DMS153 treated with DMSO at 0.1 percent for 48 hours (cell line): Measurements from ENCODE around the gene PHLDA1.

ENCODE experiments used
- DNase-seq: peaks from one replicate; lab custom pipeline; 2025; ENCODE audit not compliant: unreplicated experiment; lab: John Stamatoyannopoulos, UW

PHLDA1 gene

DNA sequence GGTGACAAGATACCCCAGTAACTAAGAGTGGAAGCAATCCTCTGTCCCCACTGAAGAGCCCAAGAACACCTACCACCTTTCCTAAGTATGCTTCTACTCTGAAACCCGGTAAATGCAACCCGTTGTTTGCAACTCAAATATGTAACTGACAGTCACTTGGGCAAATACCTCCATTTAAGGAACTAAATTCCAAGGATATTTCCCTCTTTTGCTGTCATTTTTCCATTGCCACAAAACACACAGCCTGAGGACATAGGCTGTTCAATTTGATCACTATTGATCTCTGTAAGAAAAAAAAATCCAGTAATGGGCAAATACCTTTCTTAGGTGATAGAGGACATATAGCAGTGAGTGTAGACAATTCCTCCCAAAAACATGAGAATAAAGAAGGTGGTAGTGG, 6.6 kb upstream of the PHLDA1 start:
- DNase-seq, result no peak

GRCh38 chr12:76037130-76038103, 5.8 kb upstream of the PHLDA1 start:
- DNase-seq, result peak; percentile 76

GRCh38 chr12:76035045-76035444, 3.5 kb upstream of the PHLDA1 start:
- DNase-seq, result no peak

GRCh38 chr12:76033081-76034011, 1.8 kb upstream of the PHLDA1 start:
- DNase-seq, result no peak

- DNase-seq, result peak; percentile 19
Observed at GRCh38 chr12:76032043-76032981, 736 bp upstream of the PHLDA1 start.

DNA sequence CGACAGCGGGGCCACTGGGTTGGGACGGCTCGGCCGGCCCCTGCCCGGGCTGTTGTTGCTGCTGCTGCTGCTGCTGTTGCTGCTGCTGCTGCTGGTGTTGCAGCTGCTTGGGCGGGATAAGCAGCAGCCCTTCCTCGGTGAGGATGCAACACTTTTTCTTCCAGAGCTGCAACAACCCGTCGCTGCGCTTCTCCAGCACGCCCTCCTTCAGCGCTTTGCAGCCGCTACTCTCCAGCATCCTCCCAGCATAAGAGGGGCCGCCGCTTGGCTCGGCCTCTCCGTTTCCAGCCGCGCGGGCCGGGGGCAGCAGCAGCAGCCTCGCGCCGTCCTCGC, 529 bp downstream of the PHLDA1 start:
- DNase-seq, result no peak

DNA sequence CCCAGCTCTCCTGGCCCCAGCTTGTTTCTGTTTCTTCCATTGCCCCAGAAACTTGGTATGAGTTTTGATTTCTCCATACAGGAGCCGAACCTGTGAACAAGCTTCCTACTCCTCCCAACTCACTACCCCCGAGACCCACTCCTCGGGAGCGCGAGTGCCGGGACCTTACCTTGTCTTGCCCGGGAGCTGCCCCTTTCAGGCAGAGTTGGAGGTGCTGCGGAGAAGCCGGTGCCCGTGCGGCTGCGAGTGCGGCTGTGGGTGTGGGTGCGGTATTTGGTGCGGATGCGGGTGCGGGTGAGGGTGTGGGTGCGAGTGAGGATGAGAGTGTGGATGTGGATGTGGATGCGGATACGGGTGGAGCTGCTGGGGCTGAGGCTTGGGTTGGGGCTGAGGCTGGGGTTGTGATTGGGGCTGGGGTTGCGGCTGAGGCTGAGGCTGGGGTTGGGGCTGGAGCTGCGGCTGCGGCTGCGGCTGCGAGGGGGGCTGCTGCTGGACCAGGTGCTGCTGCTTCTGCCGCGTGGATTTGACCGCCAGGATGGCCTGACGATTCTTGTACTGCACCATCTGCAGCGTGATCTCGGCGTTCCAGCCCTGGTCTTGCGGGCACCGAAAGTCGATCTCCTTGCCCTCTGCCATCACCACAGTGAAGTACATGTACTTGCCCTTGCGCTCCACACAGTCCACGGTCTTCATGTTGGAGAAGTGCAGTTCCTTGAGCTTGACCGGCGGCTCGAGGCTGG, 1.1 kb downstream of the PHLDA1 start:
- no peak for DNase-seq

DNA sequence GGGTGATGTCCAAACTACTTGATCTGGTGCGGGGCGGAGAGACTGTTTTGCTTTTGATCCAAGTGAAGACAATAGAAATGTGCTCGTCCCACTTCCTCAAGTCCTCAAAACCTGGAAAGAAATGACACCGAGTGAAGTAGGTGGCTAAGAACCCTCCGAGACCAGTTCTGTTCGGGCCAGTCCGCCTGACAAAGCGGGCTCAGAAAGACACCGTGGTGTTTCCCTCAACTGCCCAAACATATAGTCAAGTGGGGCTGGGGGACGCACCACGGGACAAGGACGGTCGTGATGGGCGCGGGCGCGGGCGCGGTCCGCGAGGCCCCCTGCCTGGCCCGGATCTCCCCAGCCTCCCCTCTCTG, 1.6 kb downstream of the PHLDA1 start:
- no peak for DNase-seq

DNA sequence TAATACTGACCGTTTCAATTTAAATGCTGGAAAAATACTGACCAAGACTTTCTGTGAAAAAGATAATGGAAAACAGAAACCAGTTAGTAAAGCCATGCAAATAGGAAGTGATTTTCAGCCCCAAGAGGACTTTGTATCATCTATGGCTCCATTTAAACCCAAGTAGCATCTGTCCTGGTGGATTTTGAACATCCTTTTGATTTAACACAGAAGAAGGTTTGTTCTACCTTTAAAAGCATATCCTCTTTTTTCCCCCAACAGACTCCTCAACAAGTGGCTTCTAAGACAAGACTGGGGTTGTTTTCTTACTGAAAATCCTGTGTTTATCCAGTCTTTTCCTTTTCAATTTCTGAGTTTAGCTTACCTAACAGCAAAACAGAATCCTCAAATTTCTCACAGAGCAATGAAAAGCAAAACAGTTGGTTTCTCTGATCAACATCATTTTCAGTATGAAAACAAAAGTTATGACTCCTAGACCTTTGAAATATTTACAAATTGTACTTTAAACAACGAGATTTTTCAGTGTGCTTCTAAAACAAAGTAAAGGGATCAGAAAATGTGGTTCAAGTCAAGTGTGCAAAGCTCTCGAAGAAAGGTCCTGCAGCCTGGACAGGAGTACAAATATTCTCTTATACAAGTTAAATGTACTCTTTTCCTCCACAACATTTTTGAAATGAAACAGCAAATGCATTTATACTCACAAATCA, 2.9 kb downstream of the PHLDA1 start:
- no peak for DNase-seq

- no peak for DNase-seq
Observed at GRCh38 chr12:76026643-76027063, 4.9 kb downstream of the PHLDA1 start.

DNA sequence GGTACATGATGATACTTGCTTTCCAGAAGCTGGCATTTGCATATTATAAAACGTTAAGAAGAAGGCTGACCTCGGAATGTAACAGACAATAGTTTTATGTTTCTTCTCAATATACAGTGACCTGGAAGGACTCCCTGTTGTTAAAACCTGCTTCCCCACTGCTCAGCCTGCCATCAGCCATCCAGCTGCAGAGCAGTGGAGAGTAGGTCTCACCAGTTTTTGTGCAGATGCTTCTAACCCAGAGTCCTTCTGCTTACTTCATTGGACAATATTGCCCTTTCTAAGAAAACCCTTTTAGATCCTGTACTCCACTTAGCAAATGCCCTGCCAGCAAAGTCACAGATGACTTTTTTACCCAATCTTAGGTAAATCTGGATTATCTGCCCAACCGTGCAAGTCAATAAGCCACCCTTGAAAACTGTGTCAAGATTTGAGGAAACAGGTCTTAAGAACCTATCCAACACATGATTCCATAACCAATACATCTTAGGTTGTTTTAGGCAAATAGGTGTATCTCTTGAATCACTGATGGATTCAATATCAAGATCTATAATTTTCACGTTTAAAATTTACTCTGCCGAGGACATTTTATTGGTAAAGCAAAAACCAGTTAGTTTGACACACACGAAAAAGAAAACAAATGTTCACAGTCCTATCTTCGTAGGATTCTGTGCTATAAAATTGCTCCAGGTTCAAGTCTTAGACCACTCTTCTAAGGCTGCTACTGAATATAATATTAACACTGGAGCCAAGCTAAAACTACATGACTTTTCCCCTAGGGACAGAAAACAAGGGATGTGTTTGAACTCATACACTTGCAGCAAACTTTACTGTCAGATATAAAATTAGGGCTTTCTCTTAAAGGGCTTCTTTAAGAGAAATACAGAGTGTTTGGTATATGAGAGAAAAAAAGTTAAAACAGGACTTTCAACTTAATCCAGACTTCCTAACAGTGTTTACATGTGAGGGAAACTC, 5.7 kb downstream of the PHLDA1 start:
- no peak for DNase-seq

DNA sequence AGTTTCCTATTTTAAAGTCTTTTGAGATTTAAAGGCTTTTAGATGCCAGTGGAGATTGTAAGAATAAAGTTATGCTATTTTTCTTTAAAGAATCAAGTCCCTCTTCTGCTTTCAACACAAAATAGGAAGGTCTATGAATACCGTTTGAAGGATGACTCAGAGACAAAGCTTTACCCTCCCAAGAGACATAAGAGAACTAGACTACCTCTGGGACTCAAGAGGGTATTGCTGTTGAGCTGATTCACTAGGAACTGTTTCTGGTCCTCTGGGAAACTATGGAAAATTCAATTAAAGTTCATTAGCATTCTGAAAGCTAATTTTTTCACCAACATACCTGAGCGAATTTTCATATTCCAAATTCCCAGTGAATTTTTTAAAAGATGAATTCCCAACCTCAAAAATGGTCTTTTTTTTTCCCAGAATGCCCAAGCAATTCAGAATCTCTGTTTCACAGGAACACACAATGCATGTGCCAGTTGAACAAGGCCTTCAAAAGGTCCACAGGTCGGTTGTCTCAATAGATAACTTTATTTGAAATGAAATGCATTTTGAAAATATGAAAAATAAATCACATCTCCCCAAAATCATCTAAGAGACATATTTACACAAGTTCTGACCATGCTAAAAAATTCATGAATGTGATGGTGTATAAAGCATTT, 6.5 kb downstream of the PHLDA1 start:
- DNase-seq, result no peak

DNA sequence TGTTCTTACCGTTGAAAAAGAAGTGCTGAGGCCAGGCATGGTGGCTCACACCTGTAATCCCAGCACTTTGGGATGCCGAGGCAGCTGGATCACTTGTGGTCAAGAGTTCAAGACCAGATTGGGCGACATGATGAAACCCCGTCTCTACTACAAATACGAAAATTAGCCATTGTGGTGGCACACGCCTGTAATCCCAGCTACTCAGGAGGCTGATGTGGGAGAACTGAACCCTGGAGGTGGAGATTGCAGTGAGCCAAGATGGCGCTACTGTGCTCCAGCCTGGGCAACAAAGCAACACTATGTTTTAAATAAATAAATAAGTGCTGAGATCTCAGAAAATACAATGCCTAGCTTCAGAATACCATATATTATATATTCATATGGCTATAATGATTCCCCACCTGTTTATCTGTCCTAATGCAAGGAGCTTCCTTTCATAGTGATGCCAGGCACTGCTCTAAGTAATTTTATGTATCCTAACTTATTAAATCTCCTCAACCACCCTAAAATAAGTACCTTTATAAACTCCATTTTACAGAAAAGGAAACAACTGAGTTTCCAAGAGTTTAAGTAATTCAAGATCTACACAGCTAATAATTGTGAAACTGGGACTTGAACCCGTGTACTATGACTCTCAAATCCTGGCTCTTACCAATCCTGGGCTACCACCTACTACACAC, 7.3 kb downstream of the PHLDA1 start:
- DNase-seq, result no peak

GRCh38 chr12:76023069-76023690, 8.4 kb downstream of the PHLDA1 start:
- no peak for DNase-seq

DNA sequence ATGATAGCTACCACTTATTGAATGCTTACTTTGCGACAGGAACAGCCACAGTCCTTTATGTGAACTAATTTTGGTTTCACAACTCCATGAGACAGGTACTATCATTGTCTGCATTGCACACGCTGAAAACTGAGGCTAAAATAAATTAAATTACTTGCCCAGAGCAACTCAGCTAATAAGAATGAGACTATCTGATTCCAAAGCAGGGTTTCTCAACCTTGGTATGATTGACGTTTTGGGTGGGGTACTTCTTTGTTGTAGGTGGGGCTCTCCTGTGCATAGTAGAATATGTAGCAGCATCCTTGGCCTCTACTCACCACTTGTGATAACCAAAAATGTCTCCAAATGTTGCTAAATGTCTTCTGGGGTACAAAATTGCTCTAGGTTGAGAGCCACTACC, 9.1 kb downstream of the PHLDA1 start:
- DNase-seq, result no peak

DNA sequence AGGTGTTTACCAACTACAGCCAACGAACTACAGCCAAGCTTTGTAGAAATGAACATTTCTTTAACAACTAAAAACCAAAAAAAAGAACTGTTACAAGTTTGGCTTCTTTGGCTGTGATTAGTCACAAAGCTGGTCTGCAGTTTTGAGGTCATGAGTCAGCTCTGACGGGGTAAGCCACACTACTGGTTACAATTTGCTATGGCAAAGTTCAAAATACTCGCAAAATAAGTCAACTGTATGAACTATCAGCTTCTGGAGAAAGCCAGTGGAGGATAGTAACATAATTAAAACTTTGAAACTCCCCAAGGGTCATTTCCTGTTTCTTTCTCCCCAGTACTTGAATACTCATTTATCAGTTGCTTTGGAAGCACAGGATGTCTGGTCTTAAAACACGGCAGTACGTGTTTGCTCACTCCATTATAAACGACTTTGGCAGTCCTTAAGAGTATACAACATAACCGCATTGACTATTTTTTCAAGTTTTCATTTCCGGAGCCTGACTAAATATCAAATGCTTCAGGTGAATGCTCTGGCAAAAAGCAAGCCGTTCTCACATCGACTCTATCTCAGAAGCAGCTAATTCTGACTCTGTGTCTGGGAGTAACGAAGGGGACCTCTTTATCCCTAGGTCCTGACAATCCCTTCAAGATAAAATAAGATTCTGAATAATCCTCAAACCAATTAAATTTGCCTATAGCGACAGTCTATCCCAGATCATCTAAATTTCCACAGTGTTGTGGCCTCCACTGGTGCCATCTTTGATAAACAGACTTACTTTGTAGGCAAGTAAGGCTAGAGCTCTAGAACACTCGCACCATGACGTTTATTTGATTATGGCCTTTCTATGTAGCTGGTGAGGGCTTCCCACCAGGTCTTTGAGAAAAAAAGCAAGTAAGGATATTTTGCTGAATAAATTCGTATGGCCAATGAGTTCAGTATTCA, 10.6 kb downstream of the PHLDA1 start:
- peak; percentile 74 for DNase-seq
